Measurements from ENCODE around the gene CTSD. TPM values are rescaled to one million over a fixed set of nuclear protein-coding genes. Genes with fewer than 3 reads are reported as not detected.
A peak's percentile ranks its signal among the peaks of the same experiment; 100 is the strongest.

The CTSD gene
- total and polyA plus RNA-seq, 8 donors, result 124 to 2,455 (median 147) TPM

DNA sequence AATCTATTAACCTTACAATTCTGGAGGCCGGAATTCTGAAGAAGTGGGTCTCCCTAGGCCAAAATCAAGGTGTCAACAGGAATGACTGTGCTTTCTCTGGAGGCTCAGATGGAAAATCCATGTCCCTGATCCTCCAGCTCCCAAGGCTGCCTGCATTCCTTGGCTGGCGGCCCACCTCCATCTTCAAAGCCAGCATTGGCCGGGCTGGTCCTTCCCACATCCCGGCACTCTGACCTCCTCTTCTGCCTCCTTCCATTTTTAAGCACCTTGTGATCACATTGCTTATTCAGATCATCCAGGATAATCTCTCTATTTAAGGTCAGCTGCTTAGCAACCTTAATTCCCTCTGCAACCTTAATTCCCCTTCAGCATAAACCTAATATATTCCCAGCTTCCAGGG is 22.7 kb upstream of the CTSD start:
- peaks cover 0 to 4% of the 10 kb centered on the region in 2 donors for H3K27me3 ChIP-seq
- intact Hi-C loops (cut with DNase I), result no loop called here
- H3K36me3 ChIP-seq, result no peaks in the 10 kb centered on the region
- DNase-seq (no peak), ATAC-seq (no peak)
- no peak overlapping the region for H3K4me3 ChIP-seq
- TF ChIP-seq, protein P1, sequence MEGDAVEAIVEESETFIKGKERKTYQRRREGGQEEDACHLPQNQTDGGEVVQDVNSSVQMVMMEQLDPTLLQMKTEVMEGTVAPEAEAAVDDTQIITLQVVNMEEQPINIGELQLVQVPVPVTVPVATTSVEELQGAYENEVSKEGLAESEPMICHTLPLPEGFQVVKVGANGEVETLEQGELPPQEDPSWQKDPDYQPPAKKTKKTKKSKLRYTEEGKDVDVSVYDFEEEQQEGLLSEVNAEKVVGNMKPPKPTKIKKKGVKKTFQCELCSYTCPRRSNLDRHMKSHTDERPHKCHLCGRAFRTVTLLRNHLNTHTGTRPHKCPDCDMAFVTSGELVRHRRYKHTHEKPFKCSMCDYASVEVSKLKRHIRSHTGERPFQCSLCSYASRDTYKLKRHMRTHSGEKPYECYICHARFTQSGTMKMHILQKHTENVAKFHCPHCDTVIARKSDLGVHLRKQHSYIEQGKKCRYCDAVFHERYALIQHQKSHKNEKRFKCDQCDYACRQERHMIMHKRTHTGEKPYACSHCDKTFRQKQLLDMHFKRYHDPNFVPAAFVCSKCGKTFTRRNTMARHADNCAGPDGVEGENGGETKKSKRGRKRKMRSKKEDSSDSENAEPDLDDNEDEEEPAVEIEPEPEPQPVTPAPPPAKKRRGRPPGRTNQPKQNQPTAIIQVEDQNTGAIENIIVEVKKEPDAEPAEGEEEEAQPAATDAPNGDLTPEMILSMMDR (IDR thresholded peaks at IDR 0.05), result no peak
- H3K4me1 ChIP-seq, result peaks cover 0 to 46% of the 10 kb centered on the region in 2 donors
- H3K9me3 ChIP-seq, result no peaks in the 10 kb centered on the region
- peak overlapping the region; percentile 9 to 51 for H3K27ac ChIP-seq

GRCh38 chr11:1785749-1786413 is 22.2 kb upstream of the CTSD start:
- peak in 1 of 4 donors; percentile 75 for DNase-seq
- Histone ChIP-seq H3K9me3 (no peaks in the 10 kb centered on the region), H3K27ac (peak overlapping the region; percentile 13 to 51), H3K36me3 (no peaks in the 10 kb centered on the region), H3K27me3 (no peaks in the 10 kb centered on the region), H3K4me3 (no peak overlapping the region), H3K4me1 (peaks cover 0 to 52% of the 10 kb centered on the region in 2 donors)
- ATAC-seq, result peak; percentile 43
- intact Hi-C loops (cut with DNase I), result no loop called here
- TF ChIP-seq, protein P1 (IDR thresholded peaks at IDR 0.05), result no peak

DNA sequence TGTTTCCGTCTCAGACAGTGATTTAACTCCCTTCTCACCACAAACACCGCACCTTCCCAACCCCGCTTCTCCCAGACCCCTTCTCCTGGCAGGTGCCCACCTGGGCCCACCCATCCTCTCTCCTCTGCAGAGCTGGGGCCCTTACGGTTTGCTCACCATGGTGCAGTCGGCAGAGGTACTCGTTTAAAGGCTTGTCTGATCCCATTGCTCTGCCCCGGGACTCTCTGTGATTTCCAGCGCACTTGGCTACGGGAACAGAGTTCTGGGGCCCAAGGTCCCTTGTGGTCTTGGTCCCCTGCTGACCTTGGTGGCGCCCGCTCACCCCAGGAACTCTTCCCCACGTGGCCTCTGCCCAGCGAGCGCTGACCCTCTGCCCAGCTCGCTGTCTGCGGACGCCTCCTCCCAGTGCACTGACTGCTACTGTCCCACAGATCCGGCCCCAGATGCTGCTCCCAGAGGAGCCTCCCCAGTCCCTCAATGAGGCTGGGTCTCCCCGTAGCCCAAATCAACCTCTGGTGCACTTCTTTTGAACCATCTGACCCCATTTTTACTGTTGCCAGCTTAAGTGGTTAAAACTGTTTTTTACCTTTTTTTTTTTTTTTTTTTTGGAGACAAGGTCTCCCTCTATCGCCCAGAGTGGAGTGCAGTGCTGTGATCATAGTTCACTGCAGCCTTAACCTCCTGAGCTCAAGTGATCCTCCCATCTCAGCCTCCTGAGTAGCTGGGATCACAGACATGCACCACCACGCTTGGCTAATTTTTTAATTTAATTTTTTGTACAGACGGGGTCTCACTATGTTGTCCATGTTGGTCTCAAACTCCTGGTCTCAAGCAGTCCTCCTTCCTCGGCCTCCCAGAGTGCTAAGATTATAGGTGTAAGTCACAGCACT is 21.3 kb upstream of the CTSD start:
- H3K4me3 ChIP-seq, result no peak overlapping the region
- H3K27me3 ChIP-seq, result no peaks in the 10 kb centered on the region
- intact Hi-C loops (cut with DNase I), result no loop called here
- H3K4me1 ChIP-seq, result peaks cover 0 to 60% of the 10 kb centered on the region in 2 donors
- no peak overlapping the region for H3K27ac ChIP-seq
- no peaks in the 10 kb centered on the region for H3K36me3 ChIP-seq
- no peaks in the 10 kb centered on the region for H3K9me3 ChIP-seq
- no peak for DNase-seq
- no peak for ATAC-seq
- TF ChIP-seq, protein P1 (IDR thresholded peaks at IDR 0.05), result no peak

DNA sequence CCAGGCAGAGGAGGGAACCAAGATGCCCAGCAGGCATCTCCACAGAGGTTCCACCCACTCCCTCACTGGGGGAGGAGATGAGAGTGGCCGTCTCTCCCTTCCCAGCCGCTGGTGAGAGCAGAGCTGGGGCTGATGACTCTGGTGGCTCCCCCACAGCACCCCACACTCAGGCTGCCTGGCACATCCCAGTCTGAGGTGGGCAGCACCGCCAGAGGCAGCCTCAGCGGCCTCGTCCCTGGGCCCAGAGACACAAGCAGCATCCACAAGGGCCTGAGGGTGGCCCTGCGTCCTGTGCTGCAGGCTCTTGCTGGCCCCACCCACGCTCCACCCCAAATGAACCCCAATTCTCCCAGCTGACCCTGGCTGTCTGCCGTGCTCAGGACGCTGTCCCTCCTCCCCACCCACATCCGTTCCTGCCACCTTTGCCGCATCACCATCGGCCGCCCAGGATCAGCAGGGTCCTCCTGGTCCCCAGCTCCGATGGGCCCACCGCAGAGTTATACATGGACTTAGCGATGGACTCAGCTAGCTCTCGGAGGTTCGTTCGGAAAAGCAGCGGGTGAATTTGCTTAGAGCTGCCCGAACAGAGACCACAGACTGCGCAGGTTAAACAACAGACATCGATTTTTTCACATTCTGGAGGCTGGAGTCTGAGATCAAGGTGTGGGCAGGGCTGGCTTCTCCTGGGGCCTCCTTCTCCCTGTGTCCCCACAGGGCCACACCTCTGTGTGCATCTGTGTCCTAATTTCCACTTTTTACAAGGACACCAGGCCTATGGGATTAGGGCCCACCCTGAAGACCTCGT is 20.2 kb upstream of the CTSD start:
- H3K4me3 ChIP-seq, result no peak overlapping the region
- no peaks in the 10 kb centered on the region for H3K36me3 ChIP-seq
- peaks cover 0 to 71% of the 10 kb centered on the region in 2 donors for H3K4me1 ChIP-seq
- peaks cover 0 to 8% of the 10 kb centered on the region in 2 donors for H3K27me3 ChIP-seq
- TF ChIP-seq, protein P1 (IDR thresholded peaks at IDR 0.05), result no peak
- H3K9me3 ChIP-seq, result no peaks in the 10 kb centered on the region
- DNase-seq (no peak), ATAC-seq (no peak)
- intact Hi-C loops (cut with DNase I), result no loop called here
- peak overlapping the region; percentile 7 to 97 for H3K27ac ChIP-seq

Data from left lung (tissue), 10 donors.